Activated naive CD4-positive, alpha-beta T cell treated with anti-CD3 and anti-CD28 coated beads for 36 hours (primary cell): Measurements from ENCODE around the gene PCCA. TPM values are rescaled to one million over a fixed set of nuclear protein-coding genes. Genes with fewer than 3 reads are reported as not detected.
A peak's percentile ranks its signal among the peaks of the same experiment; 100 is the strongest.

ENCODE experiments used
- CTCF ChIA-PET: fragments of 350-600 bp; sonication (Branson Sonifier 250); formaldehyde crosslinking; loops from one replicate; lab custom pipeline; 2021; ENCODE audit warnings: antibody characterized with exemption; lab: Charles Lee
- DNase-seq: peaks from one replicate; pipeline ENCODE4 v3.0.0-alpha.2; 2020
- H3K27ac Mint-ChIP-seq: one replicate; pipeline ENCODE4 v1.8.0; 2021; ENCODE audit warnings: mild to moderate bottlenecking, mixed read lengths
- H3K27me3 Mint-ChIP-seq: one replicate; pipeline ENCODE4 v1.8.0; 2021; ENCODE audit warnings: low read depth, mixed read lengths
- H3K36me3 Mint-ChIP-seq: one replicate; pipeline ENCODE4 v1.8.0; 2021; ENCODE audit warnings: low read depth, mixed read lengths
- H3K4me1 Mint-ChIP-seq: one replicate; pipeline ENCODE4 v1.8.0; 2021; ENCODE audit warnings: low read depth, mixed read lengths
- H3K4me3 Mint-ChIP-seq: one replicate; pipeline ENCODE4 v1.8.0; 2021; ENCODE audit warnings: mild to moderate bottlenecking, moderate library complexity, mixed read lengths
- H3K9me3 Mint-ChIP-seq: one replicate; pipeline ENCODE4 v1.8.0; 2021; ENCODE audit warnings: mixed read lengths
- intact Hi-C: fragments of 100-400 bp; cut with micrococcal nuclease; formaldehyde crosslinking; loops from one replicate; pipeline ENCODE4 v1.15.1; 2023
- total RNA-seq, 2 experiments: library from RNA; stranded (reverse); gene quantifications; one replicate each; pipeline ENCODE4 v1.2.3, GENCODE V29; 2021

Gene PCCA
- 1 to 10 TPM; 6.8 to 8.1 TPM for total RNA-seq

- Mint-ChIP-seq H3K36me3 (peaks cover 1% of the 10 kb centered on the region), H3K27ac (peak within 1 kb of the TSS; percentile 37), H3K4me1 (peaks cover 19% of the 10 kb centered on the region), H3K27me3 (no peaks in the 10 kb centered on the region), H3K9me3 (no peaks in the 10 kb centered on the region), H3K4me3 (peak within 1 kb of the TSS; percentile 93)
- DNase-seq = peak; percentile 86
- intact Hi-C loops = loop anchor here (1.0 to 5.0 kb wide), 8 partner anchors 43 to 592 kb away; partner anchors contain the start of genes TMTC4 and ZIC2
- CTCF ChIA-PET = no interaction called here
These were observed at the start of gene PCCA for GRCh38 chr13:100088644-100089464. Gene PCCA, plus strand, starts transcription at chr13:100089093. Its CDS starts 28 bp downstream, at chr13:100089121.

DNA sequence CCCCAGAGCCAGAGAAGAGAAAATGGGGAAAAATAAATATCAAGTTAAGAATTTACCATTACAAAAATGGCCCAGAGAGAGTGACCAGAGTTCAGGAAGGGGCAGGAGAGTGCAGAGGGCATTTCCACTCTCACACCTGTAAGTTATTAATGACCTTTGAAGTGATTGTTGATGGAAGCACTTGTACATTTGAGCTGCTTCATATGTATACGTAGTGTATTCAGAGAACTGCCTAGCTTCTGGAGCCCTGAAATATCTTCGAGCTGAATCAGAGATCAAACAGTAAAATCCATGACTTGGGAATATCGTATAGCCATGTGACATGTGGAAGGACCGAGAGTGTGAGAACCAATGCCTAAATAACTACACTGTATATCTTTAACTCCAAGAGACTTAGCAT, 49.2 kb upstream of the PCCA start:
- DNase-seq = no peak
- CTCF ChIA-PET = interaction anchor here (0.7 kb wide), 1 partner anchor 192 kb away, joined by 3 read pairs; no protein-coding TSS in a partner anchor
- no peak overlapping the region for H3K4me3 Mint-ChIP-seq
- H3K36me3 Mint-ChIP-seq = no peaks in the 10 kb centered on the region
- H3K9me3 Mint-ChIP-seq = no peaks in the 10 kb centered on the region
- H3K4me1 Mint-ChIP-seq = no peaks in the 10 kb centered on the region
- H3K27ac Mint-ChIP-seq = no peak overlapping the region
- intact Hi-C loops = no loop called here
- H3K27me3 Mint-ChIP-seq = no peaks in the 10 kb centered on the region

- Mint-ChIP-seq H3K4me3 (no peak overlapping the region), H3K9me3 (no peaks in the 10 kb centered on the region), H3K36me3 (no peaks in the 10 kb centered on the region), H3K27ac (no peak overlapping the region), H3K27me3 (no peaks in the 10 kb centered on the region), H3K4me1 (no peaks in the 10 kb centered on the region)
- CTCF ChIA-PET = interaction anchor here (0.7 kb wide), 1 partner anchor 139 kb away, joined by 3 read pairs; no protein-coding TSS in a partner anchor
- intact Hi-C loops = no loop called here
- DNase-seq = no peak
These were observed 48.7 kb upstream of the PCCA start for GRCh38 chr13:100040196-100040595.

DNA sequence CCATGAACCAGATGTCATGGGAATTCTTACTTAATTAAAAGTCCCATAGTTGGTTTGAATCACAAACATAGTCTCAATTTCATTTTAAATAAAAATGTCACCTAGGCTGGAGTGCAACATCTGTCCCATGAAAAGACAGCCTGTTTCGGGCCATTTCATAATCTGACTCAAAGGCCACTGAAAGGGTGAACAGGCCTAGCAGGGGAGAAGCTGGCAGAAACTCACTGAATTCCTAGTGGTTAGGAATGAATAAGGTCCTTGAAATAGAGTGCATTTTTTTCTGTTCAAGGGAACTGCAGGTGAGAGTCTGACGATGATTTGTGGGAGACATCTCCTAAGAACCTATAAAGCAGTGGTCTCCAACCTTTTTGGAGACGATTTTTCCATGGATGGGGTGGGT, 44.0 kb upstream of the PCCA start:
- no peaks in the 10 kb centered on the region for H3K36me3 Mint-ChIP-seq
- CTCF ChIA-PET = no interaction called here
- H3K4me1 Mint-ChIP-seq = no peaks in the 10 kb centered on the region
- DNase-seq = no peak
- intact Hi-C loops = no loop called here
- H3K4me3 Mint-ChIP-seq = no peak overlapping the region
- no peaks in the 10 kb centered on the region for H3K9me3 Mint-ChIP-seq
- no peak overlapping the region for H3K27ac Mint-ChIP-seq
- H3K27me3 Mint-ChIP-seq = no peaks in the 10 kb centered on the region

- intact Hi-C loops = no loop called here
- CTCF ChIA-PET = no interaction called here
- Mint-ChIP-seq H3K4me1 (no peaks in the 10 kb centered on the region), H3K4me3 (no peak overlapping the region), H3K27me3 (no peaks in the 10 kb centered on the region), H3K36me3 (no peaks in the 10 kb centered on the region), H3K27ac (no peak overlapping the region), H3K9me3 (no peaks in the 10 kb centered on the region)
- DNase-seq = no peak
These were observed 43.5 kb upstream of the PCCA start for GRCh38 chr13:100045355-100045754.

DNA sequence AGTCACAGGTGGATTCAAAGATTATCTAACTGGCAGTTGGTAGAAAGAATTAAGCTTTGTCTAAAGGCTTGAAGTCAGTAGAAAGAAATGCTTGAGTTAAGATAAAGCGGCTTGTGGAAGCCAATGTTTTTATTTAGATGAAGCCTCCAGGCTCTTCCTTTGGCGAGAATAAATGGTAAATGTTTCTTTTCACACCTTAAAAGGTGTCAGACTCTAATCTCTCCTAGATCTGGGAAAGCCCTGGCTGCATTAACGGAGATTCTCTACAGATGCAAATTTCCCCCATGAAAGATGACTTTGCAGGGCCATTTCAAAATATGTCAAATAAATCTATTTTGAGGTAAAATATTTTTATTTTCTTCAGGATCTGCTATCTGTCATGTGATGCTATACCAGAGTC, 37.8 kb upstream of the PCCA start:
- Mint-ChIP-seq H3K4me1 (no peaks in the 10 kb centered on the region), H3K27me3 (no peaks in the 10 kb centered on the region), H3K4me3 (no peak overlapping the region), H3K9me3 (no peaks in the 10 kb centered on the region), H3K36me3 (no peaks in the 10 kb centered on the region), H3K27ac (no peak overlapping the region)
- DNase-seq = no peak
- intact Hi-C loops = no loop called here
- CTCF ChIA-PET = no interaction called here

GRCh38 chr13:100059827-100060226, 29.1 kb upstream of the PCCA start:
- no peak overlapping the region for H3K27ac Mint-ChIP-seq

GRCh38 chr13:100063333-100063732, 25.6 kb upstream of the PCCA start:
- intact Hi-C loops = no loop called here
- no peak for DNase-seq
- H3K27me3 Mint-ChIP-seq = peaks cover 5% of the 10 kb centered on the region

More at GRCh38 chr13:100059827-100060226, 29.1 kb upstream of the PCCA start:
- DNase-seq = no peak
- CTCF ChIA-PET = no interaction called here
- Mint-ChIP-seq H3K4me3 (no peak overlapping the region), H3K36me3 (peaks cover 2% of the 10 kb centered on the region), H3K9me3 (peaks cover 6% of the 10 kb centered on the region), H3K4me1 (no peaks in the 10 kb centered on the region), H3K27me3 (peaks cover 4% of the 10 kb centered on the region)
- intact Hi-C loops = no loop called here

DNA sequence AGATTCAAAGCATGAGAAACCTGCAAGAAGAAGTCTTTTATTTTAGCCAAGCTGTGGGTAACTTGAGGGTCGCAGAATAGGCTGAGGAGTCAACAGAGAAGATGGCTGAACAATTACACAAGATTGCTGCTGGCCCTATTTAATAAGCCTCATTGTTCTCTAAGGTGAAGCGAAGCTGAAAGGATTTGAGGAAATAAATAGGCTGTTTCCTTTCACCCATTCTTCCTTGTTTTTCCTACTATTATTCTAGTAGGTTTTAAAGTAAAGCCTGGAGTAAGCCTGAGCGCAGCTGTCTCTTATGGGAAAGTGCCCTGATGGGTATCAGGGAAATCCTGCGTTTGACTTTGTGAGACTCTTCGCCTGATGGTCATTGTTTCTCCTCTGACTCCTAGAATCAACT, 25.0 kb upstream of the PCCA start:
- no peak overlapping the region for H3K4me3 Mint-ChIP-seq
- intact Hi-C loops = no loop called here
- no peak overlapping the region for H3K27ac Mint-ChIP-seq
- no peaks in the 10 kb centered on the region for H3K4me1 Mint-ChIP-seq
- no peak for DNase-seq
- CTCF ChIA-PET = no interaction called here
- peaks cover 5% of the 10 kb centered on the region for H3K27me3 Mint-ChIP-seq
- peaks cover 2% of the 10 kb centered on the region for H3K9me3 Mint-ChIP-seq
- no peaks in the 10 kb centered on the region for H3K36me3 Mint-ChIP-seq

More at GRCh38 chr13:100063333-100063732, 25.6 kb upstream of the PCCA start:
- no peak overlapping the region for H3K4me3 Mint-ChIP-seq
- H3K27ac Mint-ChIP-seq = no peak overlapping the region
- CTCF ChIA-PET = no interaction called here
- peaks cover 2% of the 10 kb centered on the region for H3K36me3 Mint-ChIP-seq
- H3K4me1 Mint-ChIP-seq = no peaks in the 10 kb centered on the region
- H3K9me3 Mint-ChIP-seq = peaks cover 6% of the 10 kb centered on the region

- Mint-ChIP-seq H3K27ac (no peak overlapping the region), H3K36me3 (no peaks in the 10 kb centered on the region), H3K4me3 (no peak overlapping the region), H3K27me3 (peaks cover 5% of the 10 kb centered on the region), H3K4me1 (no peaks in the 10 kb centered on the region), H3K9me3 (no peaks in the 10 kb centered on the region)
- CTCF ChIA-PET = interaction anchor here (0.6 kb wide), 1 partner anchor 506 kb away, joined by 4 read pairs; no protein-coding TSS in a partner anchor
- intact Hi-C loops = no loop called here
- no peak for DNase-seq
These were observed 20.6 kb upstream of the PCCA start for GRCh38 chr13:100068133-100068931.

GRCh38 chr13:100069278-100069677, 19.6 kb upstream of the PCCA start:
- Mint-ChIP-seq H3K4me3 (no peak overlapping the region), H3K4me1 (no peaks in the 10 kb centered on the region), H3K36me3 (no peaks in the 10 kb centered on the region), H3K27ac (no peak overlapping the region), H3K9me3 (no peaks in the 10 kb centered on the region), H3K27me3 (peaks cover 5% of the 10 kb centered on the region)
- CTCF ChIA-PET = interaction anchor here (0.6 to 0.9 kb wide), 2 partner anchors 164 to 166 kb away, joined by 3 read pairs; no protein-coding TSS in a partner anchor
- intact Hi-C loops = no loop called here
- DNase-seq = no peak
